ENCODE measurements around the gene NECAP2. TPM values are rescaled to one million over a fixed set of nuclear protein-coding genes. Genes with fewer than 3 reads are reported as not detected.

Gene NECAP2
- total and polyA plus RNA-seq, 7 donors: 22.8 to 59.2 (median 38.0) TPM

DNA sequence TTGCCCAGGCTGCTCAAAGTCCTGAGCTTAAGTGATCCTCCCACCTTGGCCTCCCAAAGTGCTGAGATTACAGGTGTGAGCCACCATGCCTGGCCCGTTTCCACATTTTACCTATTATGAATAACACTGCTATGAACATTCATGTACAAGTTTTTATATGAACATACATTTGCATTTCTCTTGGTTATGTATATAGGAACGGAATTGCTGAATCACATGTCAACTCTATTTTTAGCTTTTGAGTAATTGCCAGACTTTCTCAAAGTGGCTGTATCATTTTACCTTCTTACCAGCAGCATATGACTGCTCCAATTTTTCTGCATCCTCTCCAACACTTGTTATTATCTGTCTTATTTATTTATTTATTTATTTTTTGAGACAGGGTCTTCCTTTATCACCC lies 6.0 kb upstream of the NECAP2 start:
- TF ChIP-seq POLR2AphosphoS5 (IDR thresholded peaks at IDR 0.05) (no peak), POLR2A (IDR thresholded peaks at IDR 0.05) (no peak), EP300 (IDR thresholded peaks at IDR 0.05) (no peak)
- TF ChIP-seq, protein P1, sequence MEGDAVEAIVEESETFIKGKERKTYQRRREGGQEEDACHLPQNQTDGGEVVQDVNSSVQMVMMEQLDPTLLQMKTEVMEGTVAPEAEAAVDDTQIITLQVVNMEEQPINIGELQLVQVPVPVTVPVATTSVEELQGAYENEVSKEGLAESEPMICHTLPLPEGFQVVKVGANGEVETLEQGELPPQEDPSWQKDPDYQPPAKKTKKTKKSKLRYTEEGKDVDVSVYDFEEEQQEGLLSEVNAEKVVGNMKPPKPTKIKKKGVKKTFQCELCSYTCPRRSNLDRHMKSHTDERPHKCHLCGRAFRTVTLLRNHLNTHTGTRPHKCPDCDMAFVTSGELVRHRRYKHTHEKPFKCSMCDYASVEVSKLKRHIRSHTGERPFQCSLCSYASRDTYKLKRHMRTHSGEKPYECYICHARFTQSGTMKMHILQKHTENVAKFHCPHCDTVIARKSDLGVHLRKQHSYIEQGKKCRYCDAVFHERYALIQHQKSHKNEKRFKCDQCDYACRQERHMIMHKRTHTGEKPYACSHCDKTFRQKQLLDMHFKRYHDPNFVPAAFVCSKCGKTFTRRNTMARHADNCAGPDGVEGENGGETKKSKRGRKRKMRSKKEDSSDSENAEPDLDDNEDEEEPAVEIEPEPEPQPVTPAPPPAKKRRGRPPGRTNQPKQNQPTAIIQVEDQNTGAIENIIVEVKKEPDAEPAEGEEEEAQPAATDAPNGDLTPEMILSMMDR (IDR thresholded peaks at IDR 0.05): no peak
- H3K9me3 ChIP-seq: no peaks in the 10 kb centered on the region
- H3K4me1 ChIP-seq: no peaks in the 10 kb centered on the region
- intact Hi-C loops (cut with DNase I): no loop called here
- no peak overlapping the region for H3K4me3 ChIP-seq
- no peaks in the 10 kb centered on the region for H3K36me3 ChIP-seq
- H3K27ac ChIP-seq: no peak overlapping the region
- 75 to 76% methylated on average over 2 of the region's 2 CpGs for WGBS, 2 donors
- peaks cover 0 to 8% (median 0%) of the 10 kb centered on the region in 3 donors for H3K27me3 ChIP-seq
- DNase-seq: no peak

DNA sequence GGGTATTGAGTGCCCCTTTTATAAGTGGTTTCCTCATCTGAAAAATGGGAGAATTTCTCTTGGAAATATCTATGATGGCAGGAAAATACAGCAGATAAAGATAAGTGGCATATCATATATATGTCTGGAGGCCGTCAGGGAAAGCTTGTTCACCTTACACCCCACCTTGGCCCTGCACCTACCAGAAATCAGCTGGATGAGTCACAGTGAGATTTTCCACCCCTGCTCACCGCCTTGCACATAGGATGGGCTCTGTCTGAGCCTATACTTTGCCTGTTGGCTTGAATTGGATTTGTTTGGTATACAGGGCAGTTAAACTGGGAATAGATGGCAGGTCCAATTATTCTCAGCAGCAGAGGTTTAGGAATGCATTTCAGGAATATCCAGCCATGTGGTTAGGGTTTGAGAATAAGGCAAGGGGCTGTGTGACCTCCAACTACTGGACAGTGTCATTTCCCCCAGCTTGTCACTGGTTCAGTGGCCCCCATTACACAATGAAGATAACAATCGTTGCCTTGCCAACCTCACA lies 3.5 kb upstream of the NECAP2 start, which contains the start of gene SPATA21:
Gene SPATA21, minus strand, starts transcription at position 479 of the 529 bp plus-strand sequence. CDS start 6,053 bp downstream, outside the sequence.
- H3K4me3 ChIP-seq: no peak within 1 kb of the TSS
- 79 to 81% methylated on average over 3 of the region's 3 CpGs for WGBS, 2 donors
- no peak for DNase-seq
- TF ChIP-seq, protein P1 (IDR thresholded peaks at IDR 0.05): no peak
- no peak for TF ChIP-seq EP300 (IDR thresholded peaks at IDR 0.05)
- TF ChIP-seq POLR2A (IDR thresholded peaks at IDR 0.05): no peak
- no peak for TF ChIP-seq POLR2AphosphoS5 (IDR thresholded peaks at IDR 0.05)
- H3K4me1 ChIP-seq: peaks cover 0 to 16% (median 12%) of the 10 kb centered on the region in 4 donors
- intact Hi-C loops (cut with DNase I): no loop called here
- no peak within 1 kb of the TSS for H3K27ac ChIP-seq
- H3K27me3 ChIP-seq: peaks cover 0 to 8% (median 0%) of the 10 kb centered on the region in 3 donors
- H3K9me3 ChIP-seq: no peaks in the 10 kb centered on the region
- no peaks in the 10 kb centered on the region for H3K36me3 ChIP-seq

- H3K4me3 ChIP-seq: no peak overlapping the region
- H3K4me1 ChIP-seq: peaks cover 0 to 31% (median 21%) of the 10 kb centered on the region in 4 donors
- WGBS, 2 donors: 87 to 89% methylated on average over 2 of the region's 2 CpGs
- H3K27me3 ChIP-seq: peaks cover 0 to 3% (median 0%) of the 10 kb centered on the region in 3 donors
- H3K36me3 ChIP-seq: peaks cover 0 to 3% (median 0%) of the 10 kb centered on the region in 4 donors
- no peak for DNase-seq
- TF ChIP-seq POLR2A (IDR thresholded peaks at IDR 0.05) (no peak), POLR2AphosphoS5 (IDR thresholded peaks at IDR 0.05) (no peak), EP300 (IDR thresholded peaks at IDR 0.05) (no peak)
- TF ChIP-seq, protein P1 (IDR thresholded peaks at IDR 0.05): no peak
- H3K27ac ChIP-seq: no peak overlapping the region
- no peaks in the 10 kb centered on the region for H3K9me3 ChIP-seq
- intact Hi-C loops (cut with DNase I): no loop called here
Measured at GRCh38 chr1:16438516-16438915, 2.0 kb upstream of the NECAP2 start.

GRCh38 chr1:16438924-16439323 lies 1.6 kb upstream of the NECAP2 start:
- no peak for DNase-seq
- 58 to 77% methylated on average over 2 of the region's 2 CpGs for WGBS, 2 donors
- TF ChIP-seq, protein P1 (IDR thresholded peaks at IDR 0.05): no peak
- TF ChIP-seq EP300 (IDR thresholded peaks at IDR 0.05) (no peak), POLR2AphosphoS5 (IDR thresholded peaks at IDR 0.05) (no peak), POLR2A (IDR thresholded peaks at IDR 0.05) (no peak)
- peaks cover 0 to 7% (median 1%) of the 10 kb centered on the region in 4 donors for H3K36me3 ChIP-seq
- H3K4me3 ChIP-seq: no peak overlapping the region
- no peaks in the 10 kb centered on the region for H3K27me3 ChIP-seq
- H3K27ac ChIP-seq: no peak overlapping the region
- no peaks in the 10 kb centered on the region for H3K9me3 ChIP-seq
- intact Hi-C loops (cut with DNase I): no loop called here
- peaks cover 0 to 35% (median 23%) of the 10 kb centered on the region in 4 donors for H3K4me1 ChIP-seq
